ENCODE data around the gene PI4K2B.
A peak's percentile ranks its signal among the peaks of the same experiment; 100 is the strongest.
"Not testable (repeated sequence)": the region's sequence is repeated elsewhere in the genome, so short reads cannot be mapped to it uniquely, and the experiment has no call there.

Gene PI4K2B

GRCh38 chr4:25233737-25234389 is at the start of gene PI4K2B:
PI4K2B (plus strand) TSS chr4:25234033; CDS start chr4:25234164, 131 bp downstream.
- no peak for FAIRE-seq

- no peak for FAIRE-seq
Observed at GRCh38 chr4:25184056-25184455, 49.8 kb upstream of the PI4K2B start.

- no peak for FAIRE-seq
Observed at GRCh38 chr4:25190407-25190806, 43.4 kb upstream of the PI4K2B start.

- FAIRE-seq = no peak
Observed at GRCh38 chr4:25198713-25199112, 35.1 kb upstream of the PI4K2B start.

GRCh38 chr4:25207997-25208396 is 25.8 kb upstream of the PI4K2B start:
- no peak for FAIRE-seq

- no peak for FAIRE-seq
Observed at GRCh38 chr4:25209702-25210101, 24.1 kb upstream of the PI4K2B start.

GRCh38 chr4:25211721-25212120 is 22.1 kb upstream of the PI4K2B start:
- FAIRE-seq = no peak

GRCh38 chr4:25212822-25213221 is 21.0 kb upstream of the PI4K2B start:
- no peak for FAIRE-seq

- FAIRE-seq = no peak
Observed at GRCh38 chr4:25213347-25213979, 20.4 kb upstream of the PI4K2B start.

- FAIRE-seq = not testable (repeated sequence)
Observed at GRCh38 chr4:25214750-25215149, 19.1 kb upstream of the PI4K2B start.

- FAIRE-seq = no peak
Observed at GRCh38 chr4:25215511-25215910, 18.3 kb upstream of the PI4K2B start.

- no peak for FAIRE-seq
Observed at GRCh38 chr4:25221377-25221776, 12.5 kb upstream of the PI4K2B start.

GRCh38 chr4:25223802-25224375 is 9.9 kb upstream of the PI4K2B start:
- no peak for FAIRE-seq

- no peak for FAIRE-seq
Observed at GRCh38 chr4:25229804-25230203, 4.0 kb upstream of the PI4K2B start.

GRCh38 chr4:25233194-25233593 is 639 bp upstream of the PI4K2B start:
- FAIRE-seq = no peak

GRCh38 chr4:25234390-25235370 is 847 bp downstream of the PI4K2B start:
- FAIRE-seq = peak; percentile 49

GRCh38 chr4:25235401-25235800 is 1.6 kb downstream of the PI4K2B start:
- FAIRE-seq = no peak

- not testable (repeated sequence) for FAIRE-seq
Observed at GRCh38 chr4:25236030-25236429, 2.2 kb downstream of the PI4K2B start.

- no peak for FAIRE-seq
Observed at GRCh38 chr4:25236971-25237370, 3.1 kb downstream of the PI4K2B start.

- no peak for FAIRE-seq
Observed at GRCh38 chr4:25238052-25238451, 4.2 kb downstream of the PI4K2B start.

- not testable (repeated sequence) for FAIRE-seq
Observed at GRCh38 chr4:25239528-25239927, 5.7 kb downstream of the PI4K2B start.

- not testable (repeated sequence) for FAIRE-seq
Observed at GRCh38 chr4:25240754-25241210, 6.9 kb downstream of the PI4K2B start.

- FAIRE-seq = not testable (repeated sequence)
Observed at GRCh38 chr4:25242195-25242594, 8.4 kb downstream of the PI4K2B start.

All from colon (tissue), 2 donors.